ENCODE measurements around the gene ABCB11. TPM values are rescaled to one million over a fixed set of nuclear protein-coding genes. Genes with fewer than 3 reads are reported as not detected.

The ABCB11 gene
- total and polyA plus RNA-seq, 8 donors: 0.18 to 0.58 TPM; not detected in 6

DNA sequence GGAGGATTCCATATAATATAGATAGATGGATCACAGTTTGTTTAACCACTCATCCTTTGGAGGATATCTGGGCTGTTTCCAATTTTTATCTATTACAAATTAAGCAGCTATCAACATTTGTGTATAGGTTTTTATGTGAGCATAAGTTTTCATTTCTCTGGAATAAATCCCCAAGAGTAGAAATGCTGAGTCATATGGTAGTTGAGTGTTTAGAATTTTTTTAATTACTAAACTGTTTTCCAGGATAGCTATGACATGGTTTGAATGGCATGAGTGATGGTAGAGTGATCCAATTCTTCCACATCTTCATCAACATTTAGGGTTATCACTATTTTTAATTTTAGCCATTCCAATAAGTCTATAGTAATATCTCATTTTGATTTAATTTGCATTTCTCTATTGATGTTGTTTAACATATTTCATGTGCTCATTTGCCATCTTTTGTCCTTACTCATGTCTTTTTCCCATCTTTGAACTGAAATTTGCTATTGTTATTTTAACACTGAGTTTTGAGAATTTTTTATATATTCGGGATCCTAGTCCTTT is 31.4 kb downstream of the ABCB11 start:
- H3K27me3 ChIP-seq: no peaks in the 10 kb centered on the region
- no peaks in the 10 kb centered on the region for H3K9me3 ChIP-seq
- WGBS, 5 donors: 86 to 98% (median 89%) methylated on average over 1 of the region's 1 CpG
- intact Hi-C loops (cut with DNase I; ENCODE audit: low total_unique reads): no loop called here
- no peaks in the 10 kb centered on the region for H3K4me1 ChIP-seq
- no peaks in the 10 kb centered on the region for H3K36me3 ChIP-seq
- TF ChIP-seq POLR2AphosphoS5 (IDR thresholded peaks at IDR 0.05) (no peak), POLR2A (IDR thresholded peaks at IDR 0.05) (no peak), EP300 (IDR thresholded peaks at IDR 0.05) (no peak)
- TF ChIP-seq, protein P1, sequence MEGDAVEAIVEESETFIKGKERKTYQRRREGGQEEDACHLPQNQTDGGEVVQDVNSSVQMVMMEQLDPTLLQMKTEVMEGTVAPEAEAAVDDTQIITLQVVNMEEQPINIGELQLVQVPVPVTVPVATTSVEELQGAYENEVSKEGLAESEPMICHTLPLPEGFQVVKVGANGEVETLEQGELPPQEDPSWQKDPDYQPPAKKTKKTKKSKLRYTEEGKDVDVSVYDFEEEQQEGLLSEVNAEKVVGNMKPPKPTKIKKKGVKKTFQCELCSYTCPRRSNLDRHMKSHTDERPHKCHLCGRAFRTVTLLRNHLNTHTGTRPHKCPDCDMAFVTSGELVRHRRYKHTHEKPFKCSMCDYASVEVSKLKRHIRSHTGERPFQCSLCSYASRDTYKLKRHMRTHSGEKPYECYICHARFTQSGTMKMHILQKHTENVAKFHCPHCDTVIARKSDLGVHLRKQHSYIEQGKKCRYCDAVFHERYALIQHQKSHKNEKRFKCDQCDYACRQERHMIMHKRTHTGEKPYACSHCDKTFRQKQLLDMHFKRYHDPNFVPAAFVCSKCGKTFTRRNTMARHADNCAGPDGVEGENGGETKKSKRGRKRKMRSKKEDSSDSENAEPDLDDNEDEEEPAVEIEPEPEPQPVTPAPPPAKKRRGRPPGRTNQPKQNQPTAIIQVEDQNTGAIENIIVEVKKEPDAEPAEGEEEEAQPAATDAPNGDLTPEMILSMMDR (IDR thresholded peaks at IDR 0.05): no peak
- DNase-seq: no peak
- no peak overlapping the region for H3K4me3 ChIP-seq
- no peak overlapping the region for H3K27ac ChIP-seq

GRCh38 chr2:168998609-168999211 is 32.4 kb downstream of the ABCB11 start:
- no peak overlapping the region for H3K4me3 ChIP-seq
- intact Hi-C loops (cut with DNase I; ENCODE audit: low total_unique reads): no loop called here
- TF ChIP-seq EP300 (IDR thresholded peaks at IDR 0.05) (no peak), POLR2A (IDR thresholded peaks at IDR 0.05) (no peak), POLR2AphosphoS5 (IDR thresholded peaks at IDR 0.05) (no peak)
- TF ChIP-seq, protein P1 (IDR thresholded peaks at IDR 0.05): no peak
- H3K27me3 ChIP-seq: no peaks in the 10 kb centered on the region
- no peak for DNase-seq
- no peaks in the 10 kb centered on the region for H3K9me3 ChIP-seq
- no peaks in the 10 kb centered on the region for H3K36me3 ChIP-seq
- no peak overlapping the region for H3K27ac ChIP-seq
- 82 to 91% (median 86%) methylated on average over 4 of the region's 4 CpGs for WGBS, 5 donors
- H3K4me1 ChIP-seq: no peaks in the 10 kb centered on the region

DNA sequence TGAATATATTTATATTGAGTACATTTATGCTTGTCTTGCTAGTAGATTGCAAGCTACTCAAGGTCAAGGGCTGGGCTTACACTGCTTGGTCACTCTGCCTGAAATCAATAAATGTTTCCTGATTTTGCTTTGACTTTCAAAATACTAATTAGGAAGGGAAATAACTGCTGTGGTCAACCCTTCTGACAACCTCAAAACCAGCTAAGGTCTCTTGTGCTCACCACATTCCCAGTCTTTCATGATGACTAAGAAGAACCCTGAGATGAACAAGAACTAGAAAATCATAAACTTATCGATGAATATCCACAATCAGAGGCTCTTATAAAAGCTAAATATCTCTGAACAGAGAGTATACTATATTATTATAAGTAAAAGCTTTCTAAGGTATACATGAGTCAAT is 33.3 kb downstream of the ABCB11 start:
- H3K27me3 ChIP-seq: no peaks in the 10 kb centered on the region
- H3K9me3 ChIP-seq: no peaks in the 10 kb centered on the region
- H3K4me1 ChIP-seq: peaks cover 0 to 4% (median 0%) of the 10 kb centered on the region in 4 donors
- TF ChIP-seq EP300 (IDR thresholded peaks at IDR 0.05): no peak
- no peak for TF ChIP-seq POLR2AphosphoS5 (IDR thresholded peaks at IDR 0.05)
- TF ChIP-seq, protein P1 (IDR thresholded peaks at IDR 0.05): no peak
- no peak for TF ChIP-seq POLR2A (IDR thresholded peaks at IDR 0.05)
- no peak overlapping the region for H3K27ac ChIP-seq
- no peak for DNase-seq
- H3K36me3 ChIP-seq: no peaks in the 10 kb centered on the region
- intact Hi-C loops (cut with DNase I; ENCODE audit: low total_unique reads): no loop called here
- WGBS, 5 donors: 85 to 94% (median 88%) methylated on average over 1 of the region's 1 CpG
- no peak overlapping the region for H3K4me3 ChIP-seq

DNA sequence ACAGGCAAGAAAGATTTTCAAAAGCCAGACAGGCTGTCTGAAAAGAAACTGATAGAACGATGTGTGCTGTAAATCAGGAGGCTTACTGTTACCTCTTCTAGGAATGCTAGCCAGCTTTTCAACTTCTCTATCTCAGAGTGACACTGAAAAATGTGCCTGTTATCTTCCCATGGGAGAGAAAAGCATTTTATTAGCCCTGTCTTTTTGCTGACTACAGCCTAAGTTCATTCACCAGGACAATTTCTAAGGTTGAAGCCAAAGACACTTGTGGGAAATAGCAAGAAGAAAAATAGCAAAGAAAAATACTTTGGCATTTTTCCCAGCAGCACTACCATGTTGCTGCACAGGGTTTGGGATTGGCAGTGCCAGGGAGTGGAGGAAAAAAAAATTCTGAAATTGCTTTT is 34.0 kb downstream of the ABCB11 start:
- Histone ChIP-seq H3K4me3 (no peak overlapping the region), H3K4me1 (peaks cover 0 to 4% (median 0%) of the 10 kb centered on the region in 4 donors), H3K36me3 (no peaks in the 10 kb centered on the region), H3K27me3 (no peaks in the 10 kb centered on the region), H3K9me3 (no peaks in the 10 kb centered on the region), H3K27ac (no peak overlapping the region)
- intact Hi-C loops (cut with DNase I; ENCODE audit: low total_unique reads): no loop called here
- DNase-seq: no peak
- TF ChIP-seq, protein P1 (IDR thresholded peaks at IDR 0.05): no peak
- no peak for TF ChIP-seq POLR2A (IDR thresholded peaks at IDR 0.05)
- TF ChIP-seq POLR2AphosphoS5 (IDR thresholded peaks at IDR 0.05): no peak
- 45 to 64% (median 52%) methylated on average over 1 of the region's 1 CpG for WGBS, 5 donors

Measured in stomach (tissue), 9 donors.